Activated CD8-positive, alpha-beta memory T cell treated with anti-CD3 and anti-CD28 coated beads, Interleukin-2, amount 50 U/mL, for 1 hour (primary cell): Measurements from ENCODE around the gene FAM149A.
A peak's percentile ranks its signal among the peaks of the same experiment; 100 is the strongest.

Source experiments
- DNase-seq: peaks from one replicate; pipeline ENCODE4 v3.0.0-alpha.2; 2020; ENCODE audit errors: extremely low read depth

The FAM149A gene

DNA sequence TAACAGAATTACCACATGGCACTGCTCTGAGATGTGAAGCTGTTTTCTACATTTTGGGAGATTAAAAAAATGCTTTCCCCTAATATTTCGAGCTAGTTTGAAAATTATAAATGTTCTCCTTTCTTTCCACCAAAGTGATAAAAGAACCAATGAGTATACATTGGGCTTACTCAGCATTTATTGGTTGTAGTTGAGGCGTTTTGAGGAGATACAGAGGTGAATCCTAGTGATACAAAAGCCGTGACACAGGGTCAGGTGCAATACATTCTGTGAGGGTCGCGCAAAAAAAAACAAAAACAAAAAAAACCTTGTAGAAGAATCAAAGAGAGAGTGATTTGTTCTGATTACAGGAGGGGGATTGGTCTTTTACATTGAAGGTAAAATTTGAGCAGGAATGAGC lies 54.5 kb downstream of the FAM149A start:
- no peak for DNase-seq

DNA sequence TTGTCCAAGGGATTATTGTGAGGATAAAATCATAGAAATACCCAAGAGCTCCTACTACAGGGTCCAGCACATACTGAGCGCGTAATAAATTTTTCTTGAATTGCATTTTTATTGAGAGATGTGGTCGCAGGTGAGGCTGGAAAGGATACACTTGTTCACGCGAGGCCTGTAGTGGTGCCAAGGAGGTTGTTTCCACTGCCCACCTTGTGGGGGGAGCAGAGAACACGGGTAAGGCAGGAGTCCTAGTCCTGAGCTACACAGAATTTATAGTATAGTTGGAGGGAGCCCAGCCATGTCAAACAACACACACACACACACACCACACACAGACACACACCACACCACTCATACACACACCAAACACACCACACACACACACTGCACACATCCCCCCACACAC lies 55.1 kb downstream of the FAM149A start:
- DNase-seq: no peak

DNA sequence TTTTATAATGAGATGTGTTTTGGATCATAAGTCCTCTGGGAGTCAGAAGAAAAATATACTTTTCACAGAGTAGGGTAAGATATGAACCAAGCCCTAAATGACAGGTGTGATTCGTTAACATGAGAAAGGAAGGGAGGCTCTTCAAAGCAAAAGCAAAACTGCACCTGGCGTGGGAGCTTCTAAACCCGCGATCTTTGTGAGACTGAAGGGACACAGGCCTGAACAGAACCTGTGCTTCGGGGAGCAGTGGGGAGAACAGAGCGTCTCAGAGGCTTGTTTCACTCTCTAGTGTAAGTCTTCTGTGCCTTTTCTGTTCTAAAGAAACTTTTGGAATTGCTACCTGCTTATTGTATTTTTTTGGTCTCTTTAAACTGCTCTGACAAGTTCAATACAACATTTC lies 56.6 kb downstream of the FAM149A start:
- DNase-seq: no peak

DNA sequence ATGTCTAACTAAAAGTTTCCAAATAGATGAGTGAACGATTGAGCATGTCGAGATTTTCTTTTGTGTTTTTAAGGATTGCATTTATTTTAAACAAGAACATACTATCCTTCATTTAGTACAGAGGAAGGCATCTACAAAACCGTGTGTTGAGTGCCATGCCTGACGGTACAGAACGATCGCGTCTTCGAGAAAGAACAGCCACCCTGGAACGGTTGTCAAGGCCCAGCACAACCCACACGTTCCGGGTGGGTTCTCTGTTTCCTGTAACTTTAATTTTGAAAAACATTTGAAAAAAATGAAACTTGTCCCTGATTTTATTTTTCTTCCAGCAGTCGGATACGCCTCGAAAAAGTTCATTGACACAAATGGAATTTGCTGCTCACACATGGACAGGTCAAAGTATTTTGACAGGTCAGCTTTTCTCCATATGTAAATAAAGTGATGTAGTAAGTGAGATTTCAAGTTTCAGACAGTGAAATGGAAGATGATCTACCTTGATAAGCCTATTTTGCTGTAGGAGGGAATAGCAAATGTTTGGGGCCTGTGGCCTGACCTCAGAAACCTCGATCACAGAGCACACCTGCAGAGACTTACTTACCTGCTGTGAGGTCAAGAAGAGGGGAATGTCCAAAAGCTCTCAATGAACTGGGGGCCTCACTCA lies 62.5 kb downstream of the FAM149A start:
- DNase-seq: no peak

DNA sequence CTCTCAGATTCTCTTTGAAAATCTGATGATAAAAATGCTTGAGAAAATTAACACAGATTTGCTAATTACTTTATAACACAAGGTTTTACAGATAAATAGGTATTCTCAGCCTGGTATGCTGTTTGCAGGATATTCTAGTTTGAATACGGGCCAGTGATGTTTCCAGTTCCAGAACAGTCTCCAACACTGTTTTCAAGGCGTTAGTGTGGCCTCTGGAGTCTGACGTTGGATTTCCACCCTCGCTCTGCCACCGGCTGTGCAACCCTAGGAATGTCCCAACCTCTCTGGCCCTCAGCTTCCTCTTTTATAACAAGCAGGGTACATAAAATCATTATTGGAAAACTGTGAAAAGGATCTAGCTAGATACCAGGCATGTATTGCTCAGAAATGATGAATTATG lies 63.1 kb downstream of the FAM149A start:
- DNase-seq: no peak

GRCh38 chr4:186168750-186169149 lies 64.2 kb downstream of the FAM149A start:
- no peak for DNase-seq

- DNase-seq: no peak
These were observed 64.9 kb downstream of the FAM149A start for GRCh38 chr4:186169333-186169944.

DNA sequence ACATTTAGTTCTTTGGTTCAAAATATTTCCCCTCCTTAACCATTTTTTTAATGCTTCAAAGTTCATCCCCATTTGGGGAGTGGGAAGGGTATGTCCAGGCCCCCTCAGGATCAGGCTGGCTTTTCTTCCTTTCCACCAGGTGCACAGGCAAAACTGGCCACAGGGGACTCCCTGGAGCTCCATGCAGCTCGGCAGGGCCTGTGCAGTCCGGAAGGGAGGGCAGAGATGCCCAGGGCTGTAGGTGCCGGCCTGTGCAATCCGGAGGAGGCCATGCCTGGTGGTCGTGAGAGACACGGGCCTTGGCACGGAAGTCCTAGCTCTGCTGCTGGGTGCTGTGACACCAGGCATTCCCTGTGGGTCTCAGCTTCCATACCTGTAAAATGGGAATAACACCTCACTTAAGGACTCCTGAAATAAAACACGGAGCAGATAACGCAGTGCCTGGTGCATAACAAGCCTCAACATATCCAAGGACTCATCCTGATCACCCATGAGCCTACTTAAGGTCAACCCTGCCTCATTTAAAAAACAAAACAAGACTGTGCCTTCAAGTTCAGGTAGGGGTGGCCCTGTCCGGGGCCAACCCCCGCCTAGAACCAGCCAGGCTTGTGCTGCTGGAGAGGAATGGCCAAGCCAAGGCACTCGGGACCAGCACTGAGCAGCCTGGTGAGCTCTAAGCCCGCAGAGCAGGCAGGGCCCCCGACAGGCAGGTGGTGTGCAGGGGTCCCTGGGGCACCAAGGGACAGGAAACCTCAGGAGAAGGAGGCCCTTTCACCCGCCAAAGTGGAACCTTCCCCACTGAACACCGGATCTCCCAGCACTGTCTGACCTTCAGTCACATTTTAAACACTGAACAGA lies 65.7 kb downstream of the FAM149A start:
- no peak for DNase-seq

DNA sequence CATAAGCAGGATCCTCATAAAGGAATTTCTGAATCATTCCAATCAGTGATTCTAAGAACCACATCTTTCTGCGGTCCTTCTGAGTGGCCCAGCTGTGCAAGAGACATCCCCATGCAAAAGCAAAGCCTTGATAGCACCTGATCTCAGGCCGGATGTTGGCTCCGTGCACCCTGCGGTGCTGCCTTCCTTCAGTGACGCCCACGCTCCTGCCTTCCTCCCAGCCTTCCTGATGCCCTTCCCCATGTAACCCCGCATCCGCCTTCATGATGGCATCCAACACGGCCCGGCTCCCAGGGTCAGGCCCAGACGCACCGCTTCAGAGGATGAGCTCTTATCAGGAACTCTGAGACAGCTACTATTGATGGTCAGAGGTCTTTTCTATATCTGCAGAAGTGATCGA lies 66.5 kb downstream of the FAM149A start:
- no peak for DNase-seq

DNA sequence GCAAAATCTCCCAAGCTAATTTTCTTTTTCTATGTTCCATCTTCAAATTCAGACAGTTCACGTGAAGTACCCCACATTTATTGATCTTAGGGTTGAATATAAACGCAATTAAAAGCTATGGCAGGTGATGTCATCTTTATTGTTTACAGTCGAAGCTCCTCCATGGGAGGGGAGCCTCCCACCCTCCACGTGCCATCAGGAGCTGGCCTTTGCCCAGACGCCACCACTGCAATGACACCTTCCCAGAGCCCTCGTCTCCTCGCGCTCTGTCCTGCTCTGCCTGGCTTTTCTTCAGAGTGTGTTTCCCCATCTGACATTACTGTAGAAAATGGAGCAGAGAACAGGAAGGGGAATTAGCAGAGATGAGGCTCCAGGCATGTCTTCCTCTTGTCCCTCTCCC lies 68.0 kb downstream of the FAM149A start:
- no peak for DNase-seq

- DNase-seq: no peak
These were observed 83.6 kb downstream of the FAM149A start for GRCh38 chr4:186188107-186188506.

- DNase-seq: no peak
These were observed 85.2 kb downstream of the FAM149A start for GRCh38 chr4:186189656-186190055.

GRCh38 chr4:186190581-186191199 lies 86.2 kb downstream of the FAM149A start:
- DNase-seq: no peak

GRCh38 chr4:186191200-186192065 lies 86.9 kb downstream of the FAM149A start, which contains the start of gene CYP4V2:
CYP4V2 (plus strand) TSS chr4:186191567; CDS start chr4:186191824, 257 bp downstream.
- peak; percentile 37 for DNase-seq

- DNase-seq: no peak
These were observed 87.6 kb downstream of the FAM149A start for GRCh38 chr4:186192066-186192612.

DNA sequence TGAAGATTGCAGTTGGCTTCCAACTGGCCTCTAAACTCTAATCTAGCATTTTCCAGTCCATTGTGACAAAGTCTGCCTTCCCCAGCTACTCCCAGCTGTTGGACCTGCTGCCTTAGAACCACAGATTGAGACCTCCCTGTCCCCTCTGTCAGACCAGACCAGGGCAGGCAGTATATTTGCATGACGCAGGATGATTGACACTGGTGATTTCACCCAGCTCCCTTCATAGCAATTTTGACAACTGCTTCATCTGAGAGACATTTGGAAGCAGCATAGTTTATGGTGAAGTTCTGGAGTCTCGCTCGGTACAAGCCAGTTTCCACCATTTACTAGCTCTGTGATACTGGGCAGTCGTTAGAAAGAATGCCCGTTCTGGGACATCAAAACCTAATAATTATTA lies 89.3 kb downstream of the FAM149A start:
- DNase-seq: no peak

DNA sequence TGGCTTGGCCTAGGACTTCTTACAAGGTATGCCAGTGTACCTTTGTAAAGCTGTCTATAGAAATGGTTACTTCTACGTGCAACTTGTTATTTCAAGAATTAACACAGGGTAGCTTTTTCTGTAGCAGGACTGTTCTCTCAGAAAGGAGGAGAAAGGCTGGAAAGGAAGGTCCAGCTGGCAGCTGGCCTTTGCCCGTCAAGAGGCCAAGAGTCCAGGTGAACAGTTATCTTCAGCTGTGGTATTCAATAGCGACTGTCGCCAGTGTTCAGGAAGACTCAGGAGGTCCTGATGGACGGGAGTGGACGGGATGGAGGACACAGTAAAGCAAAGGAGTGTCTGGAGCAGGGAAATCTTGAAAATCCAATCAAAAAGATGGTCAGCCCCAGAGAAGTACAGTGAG lies 91.6 kb downstream of the FAM149A start:
- no peak for DNase-seq

DNA sequence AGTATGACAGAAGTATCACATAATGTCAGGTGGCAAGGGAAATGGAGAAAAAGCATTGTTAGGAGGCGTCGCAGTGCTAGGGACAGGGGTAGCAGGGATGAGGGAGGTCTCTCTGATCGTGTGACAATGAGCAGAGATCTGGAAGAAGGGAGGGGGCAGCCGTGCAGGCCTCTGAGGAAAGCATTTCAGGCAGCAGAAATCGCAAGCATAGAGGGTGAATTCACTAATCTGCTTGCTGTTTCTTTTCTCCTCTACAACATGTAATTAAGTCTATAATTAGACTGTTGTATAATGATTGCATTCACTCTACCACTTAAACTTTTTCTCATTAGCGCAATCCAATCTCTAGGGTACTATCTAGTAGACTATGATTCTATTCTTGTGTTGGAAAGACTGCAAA lies 96.0 kb downstream of the FAM149A start:
- DNase-seq: no peak

DNA sequence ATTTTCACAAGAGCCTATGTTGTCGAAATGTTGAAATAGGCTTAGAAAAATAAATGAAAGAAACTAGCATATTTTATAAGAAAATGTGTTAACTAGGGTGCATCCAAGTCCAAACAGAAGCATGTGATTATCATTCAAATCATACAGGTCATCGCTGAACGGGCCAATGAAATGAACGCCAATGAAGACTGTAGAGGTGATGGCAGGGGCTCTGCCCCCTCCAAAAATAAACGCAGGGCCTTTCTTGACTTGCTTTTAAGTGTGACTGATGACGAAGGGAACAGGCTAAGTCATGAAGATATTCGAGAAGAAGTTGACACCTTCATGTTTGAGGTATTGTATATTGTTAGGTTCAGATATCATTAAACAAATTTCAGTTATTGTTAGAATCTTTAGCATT lies 96.5 kb downstream of the FAM149A start:
- DNase-seq: no peak

DNA sequence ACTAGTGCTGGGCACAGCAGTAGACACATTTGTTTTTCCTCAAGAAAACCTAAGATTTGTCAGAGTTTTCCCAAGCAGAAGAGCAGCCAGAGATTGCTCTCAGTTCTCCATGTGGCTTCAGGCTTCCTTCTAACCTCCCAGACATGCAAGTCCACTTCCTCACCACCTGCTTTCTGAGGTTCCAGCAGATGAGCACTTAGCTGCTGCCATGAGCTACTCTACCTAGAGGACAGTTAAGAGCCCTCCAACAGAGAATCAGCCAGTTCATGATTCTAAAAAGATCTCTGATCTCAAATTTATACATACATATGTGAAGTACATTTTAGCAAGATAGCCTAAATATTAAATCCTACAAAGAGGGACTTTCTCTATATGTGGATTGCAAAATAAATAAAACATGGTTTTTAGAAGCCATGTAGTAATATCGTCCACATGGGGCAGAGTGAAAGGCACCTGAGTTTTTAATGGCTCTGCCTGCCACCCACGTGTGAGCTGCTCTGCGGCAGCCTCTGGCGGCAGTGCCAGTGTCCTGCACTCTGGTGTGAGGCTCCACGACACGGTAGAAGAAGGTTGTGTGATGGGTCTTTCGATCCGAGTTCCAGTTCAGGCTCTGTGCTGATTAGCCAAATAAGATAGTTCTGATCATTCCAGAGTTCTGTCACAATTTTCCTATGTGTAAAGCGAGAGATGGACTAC lies 97.2 kb downstream of the FAM149A start:
- no peak for DNase-seq
